Measurements from ENCODE around the gene MKNK2.
"Not testable (repeated sequence)": the region's sequence is repeated elsewhere in the genome, so short reads cannot be mapped to it uniquely, and the experiment has no call there.

Gene MKNK2

GRCh38 chr19:2050991-2051772, at the start of gene MKNK2:
MKNK2 (minus strand) TSS chr19:2051244; CDS start chr19:2050851, 393 bp downstream.
- DNase-seq: peak; percentile 82

- no peak for DNase-seq
Observed at GRCh38 chr19:2100719-2101061, 49.6 kb upstream of the MKNK2 start.

DNA sequence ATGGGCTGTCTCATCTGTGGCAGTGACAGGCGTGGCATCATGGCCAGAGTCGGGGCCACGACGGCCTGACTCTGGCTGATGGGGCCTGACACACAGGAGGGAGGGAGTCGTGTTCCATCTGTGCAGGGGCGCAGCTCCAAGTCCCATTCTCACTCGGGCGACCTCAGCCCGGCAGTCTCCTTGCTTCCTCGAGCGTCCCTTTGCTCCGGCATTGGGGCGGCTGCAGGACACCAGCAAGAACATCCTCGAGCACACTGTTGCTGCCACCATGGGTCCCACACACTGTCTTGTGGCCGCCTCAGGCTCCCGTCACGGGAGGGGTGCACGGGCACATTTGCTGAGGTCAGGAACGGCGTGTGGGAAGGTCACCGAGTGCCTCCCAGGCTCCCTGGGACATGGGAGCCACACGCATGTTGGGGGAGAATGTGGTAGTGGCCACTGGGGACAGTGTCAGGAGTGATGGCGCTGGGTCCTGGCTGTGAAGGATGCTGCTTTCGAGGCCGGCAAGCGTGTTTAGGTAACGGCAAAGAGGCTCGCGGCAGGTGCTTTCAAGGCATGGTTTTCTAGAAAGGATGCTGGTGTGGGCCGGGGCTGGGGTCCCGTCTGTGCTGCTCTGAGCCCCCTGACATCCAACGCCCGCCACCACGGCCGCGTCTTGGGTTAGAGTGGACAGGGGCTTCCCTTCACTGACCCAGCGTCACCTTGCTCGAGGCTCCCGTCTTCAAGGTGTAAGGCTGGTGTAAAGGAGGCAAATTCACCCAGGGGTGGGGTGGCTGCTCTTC, 49.1 kb upstream of the MKNK2 start:
- no peak for DNase-seq

DNA sequence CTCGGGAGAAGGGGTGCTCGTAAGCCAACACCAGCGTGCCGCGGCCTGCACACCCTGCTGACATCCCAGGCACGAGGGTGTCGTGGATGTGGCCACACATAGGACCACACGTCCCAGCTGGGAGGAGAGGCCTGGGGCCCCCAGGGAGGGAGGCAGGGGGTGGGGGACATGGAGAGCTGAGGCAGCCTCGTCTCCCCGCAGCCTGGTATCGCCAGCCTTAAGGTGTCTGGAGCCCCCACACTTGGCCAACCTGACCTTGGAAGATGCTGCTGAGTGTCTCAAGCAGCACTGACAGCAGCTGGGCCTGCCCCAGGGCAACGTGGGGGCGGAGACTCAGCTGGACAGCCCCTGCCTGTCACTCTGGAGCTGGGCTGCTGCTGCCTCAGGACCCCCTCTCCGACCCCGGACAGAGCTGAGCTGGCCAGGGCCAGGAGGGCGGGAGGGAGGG, 48.0 kb upstream of the MKNK2 start:
- no peak for DNase-seq

GRCh38 chr19:2097886-2098327, 46.9 kb upstream of the MKNK2 start:
- DNase-seq: no peak

DNA sequence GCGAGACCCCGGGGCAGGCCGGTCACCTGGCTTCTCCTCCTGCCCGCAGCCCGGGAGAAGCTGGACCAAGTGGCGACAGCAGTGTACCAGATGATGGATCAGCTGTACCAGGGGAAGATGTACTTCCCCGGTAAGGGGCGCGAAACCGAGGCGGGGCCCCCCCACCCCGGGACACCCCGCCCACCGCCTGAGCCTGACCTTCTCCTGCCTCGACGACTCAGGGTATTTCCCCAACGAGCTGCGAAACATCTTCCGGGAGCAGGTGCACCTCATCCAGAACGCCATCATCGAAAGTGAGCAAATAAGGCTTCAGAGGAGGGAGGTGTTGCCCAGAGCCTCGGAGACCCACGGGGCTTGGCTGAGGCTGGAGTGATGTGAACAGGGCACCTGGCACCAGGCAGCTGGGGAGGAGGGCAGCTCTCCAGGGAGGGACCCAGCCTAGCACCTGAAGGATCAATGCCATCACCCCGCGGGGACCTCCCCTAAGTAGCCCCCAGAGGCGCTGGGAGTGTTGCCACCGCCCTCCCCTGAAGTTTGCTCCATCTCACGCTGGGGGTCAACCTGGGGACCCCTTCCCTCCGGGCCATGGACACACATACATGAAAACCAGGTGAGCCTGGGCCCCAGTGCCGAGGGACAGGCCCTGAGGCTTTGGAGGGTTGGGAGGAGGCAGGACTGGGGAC, 46.3 kb upstream of the MKNK2 start:
- no peak for DNase-seq

DNA sequence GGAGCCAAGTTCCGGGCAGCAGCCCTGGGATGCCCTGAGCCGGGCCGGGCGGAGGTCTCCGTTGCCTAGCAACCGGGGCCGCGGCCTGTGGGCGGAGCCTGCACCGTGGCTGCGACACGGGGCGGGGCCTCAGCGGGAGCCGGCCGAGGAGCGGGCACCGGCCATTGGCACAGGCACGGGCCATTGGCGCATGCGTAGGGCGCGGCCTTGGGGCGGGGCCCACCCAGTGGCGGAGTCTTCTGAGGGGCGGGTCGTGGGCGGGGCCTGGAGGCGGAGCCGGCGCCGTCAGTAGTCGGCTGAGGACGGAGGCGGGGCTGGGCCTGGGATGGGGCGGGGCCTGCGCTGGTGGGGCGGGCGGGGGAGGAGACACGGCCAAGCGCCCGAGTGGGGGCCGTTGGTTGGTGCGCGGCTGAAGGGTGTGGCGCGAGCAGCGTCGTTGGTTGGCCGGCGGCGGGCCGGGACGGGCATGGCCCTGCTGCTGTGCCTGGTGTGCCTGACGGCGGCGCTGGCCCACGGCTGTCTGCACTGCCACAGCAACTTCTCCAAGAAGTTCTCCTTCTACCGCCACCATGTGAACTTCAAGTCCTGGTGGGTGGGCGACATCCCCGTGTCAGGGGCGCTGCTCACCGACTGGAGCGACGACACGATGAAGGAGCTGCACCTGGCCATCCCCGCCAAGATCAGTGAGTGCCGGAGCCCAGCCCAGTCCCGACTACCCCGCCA, 45.6 kb upstream of the MKNK2 start, which contains the start of gene IZUMO4:
Gene IZUMO4, plus strand, starts transcription at position 436 of the 723 bp plus-strand sequence. Its CDS starts 31 bp downstream, at position 467.
- peak; percentile 99 for DNase-seq

DNA sequence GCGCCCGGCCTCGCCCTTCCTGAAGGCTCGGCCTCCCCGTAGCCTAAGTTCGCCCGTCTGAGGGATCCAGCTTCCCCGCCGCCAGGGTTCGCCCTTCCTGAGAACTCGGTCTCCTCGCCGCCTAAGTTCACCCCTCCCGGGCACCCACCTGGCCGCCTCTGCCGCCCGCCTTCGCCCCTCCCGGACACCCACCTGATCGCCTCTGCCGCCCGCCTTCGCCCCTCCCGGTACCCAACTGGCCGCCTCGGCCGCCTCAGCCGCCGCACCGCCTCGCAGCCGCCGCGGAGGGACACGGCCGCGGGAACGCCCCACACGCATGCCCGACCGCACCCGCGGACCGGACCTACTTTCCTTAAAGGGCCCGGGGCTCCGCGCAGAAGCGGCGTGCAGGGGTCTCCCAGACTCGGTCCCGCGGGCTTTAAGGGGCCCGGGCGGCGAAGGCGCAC, 45.0 kb upstream of the MKNK2 start, which contains the start of gene MOB3A:
Gene MOB3A, minus strand, starts transcription at position 293 of the 446 bp plus-strand sequence. CDS start 17,766 bp downstream, outside the sequence.
- peak; percentile 85 for DNase-seq

DNA sequence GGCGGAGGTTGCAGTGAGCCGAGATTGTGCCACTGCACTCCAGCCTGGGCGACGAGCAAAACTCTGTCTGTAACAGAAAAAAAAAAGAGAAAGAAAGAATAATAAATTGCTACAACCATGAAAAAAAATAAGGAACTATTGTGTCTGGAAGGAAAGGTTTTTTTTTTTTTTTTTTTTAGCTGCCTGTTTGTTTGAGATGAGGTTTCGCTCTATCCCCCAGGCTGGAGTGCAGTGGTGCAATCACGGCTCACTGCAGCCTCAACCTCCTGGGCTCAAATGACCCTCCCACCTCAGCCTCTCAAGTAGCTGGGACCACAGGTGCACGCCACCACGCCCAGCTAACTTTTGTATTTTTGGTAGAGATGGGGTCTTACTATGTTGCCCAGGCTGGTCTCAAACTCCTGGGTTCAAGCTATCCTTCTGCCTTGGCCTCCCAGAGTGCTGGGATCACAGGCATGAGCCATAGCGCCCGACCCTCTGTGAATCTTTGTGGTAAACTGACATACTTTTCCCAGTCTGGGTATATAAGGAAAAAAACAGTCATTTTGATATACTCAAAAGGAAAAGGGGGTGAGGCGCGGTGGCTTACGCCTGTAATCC, 41.0 kb upstream of the MKNK2 start:
- DNase-seq: not testable (repeated sequence)

- no peak for DNase-seq
Observed at GRCh38 chr19:2089727-2090053, 38.6 kb upstream of the MKNK2 start.

DNA sequence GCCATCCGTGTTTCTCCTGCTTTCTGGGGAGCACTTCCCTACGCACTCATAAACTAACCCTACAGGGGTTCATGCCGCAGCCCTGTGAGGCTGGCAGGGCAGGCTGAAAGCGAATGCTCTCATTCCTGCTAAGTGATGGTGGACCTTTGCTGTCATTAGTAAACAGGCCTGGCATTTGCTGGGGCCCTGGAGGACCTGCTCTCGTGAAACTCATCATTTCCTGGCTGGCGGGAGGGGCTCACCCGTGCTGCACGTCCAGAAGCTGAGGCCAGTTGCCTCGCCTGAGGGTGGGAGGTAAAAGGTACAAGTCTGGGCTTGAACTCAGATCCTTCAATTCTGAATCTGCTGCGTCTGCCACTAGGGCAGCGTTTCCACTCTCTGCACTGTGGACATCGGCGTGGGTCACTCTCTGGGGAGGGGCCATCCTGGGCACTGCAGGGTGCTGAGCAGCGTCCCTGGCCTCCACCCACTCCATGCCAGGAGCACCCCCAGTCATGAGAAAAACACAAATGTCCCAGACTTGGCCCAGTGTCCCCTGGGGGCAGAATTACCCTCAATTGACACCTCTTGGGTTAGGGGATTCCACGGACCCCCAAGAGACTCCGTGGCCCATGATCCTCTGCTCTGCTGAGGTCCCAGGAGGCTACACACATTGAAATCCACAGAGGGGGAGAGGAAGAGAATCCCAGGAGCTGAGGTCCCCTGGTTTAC, 38.1 kb upstream of the MKNK2 start:
- DNase-seq: no peak

DNA sequence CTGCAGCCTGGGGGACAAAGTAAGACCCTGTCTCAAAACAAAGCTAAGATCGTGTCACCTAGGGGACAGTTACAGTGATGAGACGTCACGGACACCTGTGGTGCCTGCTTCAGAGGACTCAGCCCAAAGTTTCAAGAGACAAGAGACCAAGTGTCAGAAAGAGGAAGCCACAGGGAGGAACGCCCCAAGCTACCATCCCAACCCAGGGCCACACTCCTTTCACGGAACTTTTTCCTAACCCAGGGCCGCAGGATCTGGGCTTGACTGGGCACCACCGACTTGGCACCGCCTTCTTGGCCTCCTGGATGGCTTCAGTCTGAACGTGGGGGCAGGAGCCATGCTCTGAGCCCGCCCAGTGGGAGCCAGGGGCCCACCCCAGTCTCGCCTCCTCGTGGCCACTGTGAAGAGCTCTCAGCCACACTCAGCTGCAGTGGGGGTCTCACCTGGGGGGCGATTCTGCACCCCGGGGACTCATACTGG, 36.6 kb upstream of the MKNK2 start:
- no peak for DNase-seq

DNA sequence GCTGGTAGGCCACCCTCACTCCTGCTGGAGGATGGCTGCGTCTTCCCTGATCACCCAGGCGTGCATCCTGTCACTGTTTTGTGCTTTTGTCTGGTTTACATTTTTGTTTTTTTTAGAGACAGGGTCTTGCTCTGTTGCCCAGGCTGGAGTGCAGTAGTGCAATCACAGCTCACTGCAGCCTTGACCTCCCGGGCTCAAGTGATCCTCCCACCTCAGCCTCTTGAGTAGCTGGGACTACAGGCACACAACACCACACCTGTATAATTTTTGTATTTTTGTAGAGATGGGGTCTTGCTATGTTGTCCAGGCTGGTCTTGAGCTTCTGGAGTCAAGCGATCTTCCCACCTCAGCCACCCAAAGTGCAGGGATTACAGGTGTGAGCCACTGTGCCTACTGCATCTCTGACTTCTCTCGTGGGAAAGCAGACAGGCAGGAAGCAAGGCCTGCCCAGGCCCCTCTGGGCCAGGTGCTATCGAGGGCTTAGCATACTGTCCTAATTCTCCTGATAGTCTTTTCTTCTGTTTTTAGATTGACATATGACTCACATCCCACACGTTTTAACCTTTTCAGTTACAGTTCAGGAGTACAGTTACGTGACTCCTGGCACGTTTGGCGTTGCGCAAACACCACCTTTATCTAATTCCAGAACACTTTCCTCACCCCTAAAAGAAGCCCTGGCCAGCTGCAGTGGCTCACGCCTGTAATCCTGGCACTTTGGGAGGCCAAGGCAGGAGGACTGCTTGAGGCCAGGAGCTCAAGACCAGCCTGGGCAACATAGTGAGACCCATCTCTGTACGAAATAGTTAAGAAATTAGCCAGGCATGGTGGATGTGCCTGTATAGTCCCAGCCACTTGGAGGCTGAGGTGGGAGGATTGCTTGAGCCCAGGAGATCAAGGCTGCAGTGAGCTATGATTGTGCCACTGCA, 35.9 kb upstream of the MKNK2 start:
- DNase-seq: not testable (repeated sequence)

- DNase-seq: no peak
Observed at GRCh38 chr19:2084993-2085720, 34.1 kb upstream of the MKNK2 start.

- no peak for DNase-seq
Observed at GRCh38 chr19:2083174-2083854, 32.3 kb upstream of the MKNK2 start.

DNA sequence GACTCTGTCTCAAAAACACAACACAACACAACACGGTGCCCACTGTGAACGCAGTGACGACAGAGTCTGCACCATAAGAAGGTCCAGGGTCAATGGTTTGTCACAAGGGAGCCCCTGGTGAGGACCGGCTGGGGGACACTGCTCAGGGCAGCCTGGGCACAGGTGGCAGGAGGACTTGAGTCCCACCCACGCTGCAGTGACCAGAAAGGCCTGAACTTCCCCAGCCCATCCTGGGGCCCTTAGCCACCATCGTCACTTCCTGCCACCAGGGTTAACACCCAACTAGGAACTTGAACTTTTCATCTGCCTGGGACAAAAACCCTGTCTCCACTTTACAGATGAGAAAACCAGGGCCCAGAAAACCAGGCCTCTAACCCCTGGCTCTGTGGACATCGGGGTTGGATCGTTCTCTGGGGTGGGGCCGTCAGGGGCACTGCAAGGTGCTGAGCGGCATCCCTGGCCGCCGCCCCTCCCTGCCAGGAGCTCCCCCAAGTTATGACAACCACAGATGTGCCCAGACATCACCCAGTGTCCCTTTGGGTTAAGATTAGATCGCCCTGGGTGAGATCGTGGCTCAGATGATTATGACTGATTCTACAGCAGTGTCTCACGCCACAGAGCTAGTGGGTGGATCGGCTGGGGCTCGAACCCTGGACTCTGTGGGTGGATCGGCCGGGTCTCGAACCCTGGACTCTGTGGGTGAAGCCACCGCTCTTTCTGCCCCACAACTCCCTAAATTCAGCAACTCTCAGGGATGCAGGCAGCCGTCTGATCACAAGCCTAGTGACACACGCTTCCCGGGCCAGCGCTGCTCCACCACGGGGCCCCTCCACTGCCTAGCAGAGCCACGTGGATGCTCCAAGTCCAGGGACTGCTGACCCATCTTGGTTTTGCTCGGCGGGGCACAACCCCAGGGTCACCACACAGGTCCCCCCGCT, 31.1 kb upstream of the MKNK2 start:
- no peak for DNase-seq

GRCh38 chr19:2080336-2080988, 29.4 kb upstream of the MKNK2 start:
- no peak for DNase-seq
